NAMALWA (cell line): ENCODE measurements around the gene NUAK2.

Experiments
- DNase-seq: peaks from one replicate; pipeline ENCODE4 v3.0.0-alpha.2; 2015; ENCODE audit warnings: low spot score

The NUAK2 gene

DNA sequence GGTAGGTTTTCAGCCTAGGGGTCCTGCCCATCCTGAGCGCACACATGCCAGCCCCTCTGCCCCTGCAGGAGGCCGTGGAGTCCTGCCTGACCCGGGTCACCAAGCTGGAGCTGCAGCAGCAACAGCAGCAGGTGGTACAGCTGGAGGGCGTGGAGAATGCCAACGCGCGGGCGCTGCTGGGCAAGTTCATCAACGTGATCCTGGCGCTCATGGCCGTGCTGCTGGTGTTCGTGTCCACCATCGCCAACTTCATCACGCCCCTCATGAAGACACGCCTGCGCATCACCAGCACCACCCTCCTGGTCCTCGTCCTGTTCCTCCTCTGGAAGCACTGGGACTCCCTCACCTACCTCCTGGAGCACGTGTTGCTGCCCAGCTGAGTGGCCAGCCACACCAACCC is 49.8 kb downstream of the NUAK2 start:
- no peak for DNase-seq

GRCh38 chr1:205271277-205271676 is 50.3 kb downstream of the NUAK2 start:
- no peak for DNase-seq

- DNase-seq: no peak
These were observed 50.8 kb downstream of the NUAK2 start for GRCh38 chr1:205270764-205271163.

DNA sequence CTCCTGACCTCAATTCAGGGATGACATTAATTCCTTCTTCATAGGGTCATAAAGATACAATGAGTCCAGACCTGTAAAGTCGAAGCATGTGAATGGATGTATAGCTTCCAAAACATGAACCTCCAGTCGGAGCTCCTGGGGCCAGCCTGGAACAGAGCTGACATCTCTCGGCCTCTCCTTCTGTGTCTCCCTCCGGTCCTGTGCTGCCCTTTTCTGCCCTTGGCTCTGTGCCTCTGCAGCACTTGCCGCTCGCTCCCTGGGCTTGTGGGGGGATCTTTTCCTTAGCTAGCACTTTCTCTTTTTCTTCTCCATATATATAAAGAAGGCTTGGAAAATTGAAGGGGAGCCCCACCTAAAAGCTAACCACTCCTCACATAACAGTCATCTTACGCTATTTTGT is 51.3 kb downstream of the NUAK2 start:
- DNase-seq: no peak

GRCh38 chr1:205269711-205270110 is 51.8 kb downstream of the NUAK2 start:
- DNase-seq: no peak

GRCh38 chr1:205268846-205269680 is 52.5 kb downstream of the NUAK2 start:
- DNase-seq: no peak

DNA sequence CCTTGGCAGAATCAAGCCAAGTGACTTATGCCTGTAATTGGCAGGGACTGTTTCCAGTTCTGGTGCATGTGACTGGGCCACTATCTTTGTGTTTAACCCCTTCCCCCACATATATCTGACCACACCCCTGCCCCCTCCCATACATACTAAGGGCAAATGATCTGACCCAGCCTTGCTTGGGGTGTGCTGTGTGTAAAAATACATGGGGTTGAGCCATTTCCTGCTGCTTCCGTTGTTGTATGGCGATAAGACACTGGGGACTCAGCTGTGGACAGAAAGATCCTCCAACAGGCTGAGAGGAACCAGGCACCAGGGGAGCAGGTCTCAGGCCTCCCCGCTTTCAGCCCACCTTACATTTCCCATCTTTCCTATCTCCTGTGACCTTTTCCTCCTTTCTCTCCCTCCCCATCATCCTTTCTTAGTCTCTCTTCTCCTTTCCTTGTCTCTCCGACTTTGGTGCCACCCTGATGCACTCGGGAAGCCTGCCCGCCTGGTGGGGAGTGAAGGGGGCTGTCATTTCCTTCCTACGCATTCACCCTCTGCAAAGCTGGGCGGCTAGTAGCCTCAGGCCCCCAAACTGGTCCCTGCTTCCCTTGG is 54.1 kb downstream of the NUAK2 start:
- no peak for DNase-seq

DNA sequence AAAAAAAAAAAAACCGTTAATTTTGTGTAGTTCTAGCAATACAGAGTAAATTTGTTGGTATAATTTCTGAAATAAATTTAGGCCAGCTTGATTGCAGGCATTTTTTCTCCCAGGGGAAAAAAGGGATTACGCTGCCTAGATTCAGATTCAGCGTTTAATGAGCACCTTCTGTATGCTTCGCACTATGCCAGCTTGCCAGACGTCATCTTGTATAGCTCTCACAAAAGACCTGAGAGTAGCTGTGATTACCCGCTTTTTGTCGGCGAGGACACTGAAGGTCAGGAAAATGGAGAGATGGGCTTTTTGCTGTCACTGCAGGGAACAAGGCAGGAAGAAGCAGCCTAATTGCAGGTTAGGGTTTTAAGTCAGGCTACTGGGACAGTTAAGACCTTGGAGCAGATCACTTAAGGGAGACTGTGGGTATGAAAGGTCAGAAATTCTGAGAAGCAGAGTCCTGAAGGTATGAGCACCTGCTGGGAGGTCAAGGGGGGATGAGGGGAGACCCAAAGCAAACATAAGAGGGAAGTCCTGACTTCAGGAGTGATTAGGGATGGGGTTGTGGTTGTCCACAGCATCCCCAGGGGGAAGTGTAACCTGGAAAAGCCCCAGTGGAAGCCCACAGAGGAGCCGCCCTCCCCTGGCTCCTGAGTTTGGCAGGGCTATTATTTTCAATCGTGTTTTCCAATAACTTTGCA is 54.8 kb downstream of the NUAK2 start:
- DNase-seq: no peak

GRCh38 chr1:205263580-205264190 is 57.9 kb downstream of the NUAK2 start:
- no peak for DNase-seq

GRCh38 chr1:205262731-205263171 is 58.8 kb downstream of the NUAK2 start:
- DNase-seq: no peak

DNA sequence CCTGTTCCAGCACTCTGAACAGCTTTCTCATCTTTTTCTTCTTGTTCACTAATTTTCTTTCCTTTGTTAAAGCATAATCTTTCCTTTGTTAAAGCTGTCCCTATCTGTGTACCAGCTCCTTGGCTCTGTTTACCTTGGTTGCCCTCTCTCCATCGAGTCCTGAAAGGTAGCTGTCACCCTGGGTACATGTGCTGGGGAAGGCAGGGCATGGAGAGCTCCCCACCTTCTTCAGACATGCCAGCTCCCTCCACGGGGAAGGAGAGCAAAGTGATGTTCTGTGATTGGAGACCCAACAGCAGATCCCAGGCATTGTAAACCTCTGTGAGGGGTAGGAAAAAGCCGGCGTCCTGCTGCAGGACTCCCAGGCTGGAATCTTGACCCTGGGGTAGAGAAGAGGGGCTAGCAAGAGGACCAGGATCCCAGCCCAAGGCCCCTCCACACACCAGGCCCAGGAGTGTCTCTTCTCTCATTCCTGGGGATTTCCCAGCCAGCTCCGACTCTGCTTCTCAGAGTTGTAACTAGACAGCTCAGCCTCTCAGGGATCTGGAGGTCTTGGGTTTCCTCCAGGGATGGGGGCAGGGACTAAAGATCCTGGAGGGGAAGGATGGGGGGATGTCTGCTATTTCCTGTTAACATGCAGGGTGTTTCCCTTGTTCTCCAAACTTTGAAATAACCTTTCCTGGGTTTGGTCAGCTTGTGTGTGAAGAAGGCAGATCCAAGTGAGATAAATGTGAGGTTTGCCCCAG is 59.4 kb downstream of the NUAK2 start:
- no peak for DNase-seq

DNA sequence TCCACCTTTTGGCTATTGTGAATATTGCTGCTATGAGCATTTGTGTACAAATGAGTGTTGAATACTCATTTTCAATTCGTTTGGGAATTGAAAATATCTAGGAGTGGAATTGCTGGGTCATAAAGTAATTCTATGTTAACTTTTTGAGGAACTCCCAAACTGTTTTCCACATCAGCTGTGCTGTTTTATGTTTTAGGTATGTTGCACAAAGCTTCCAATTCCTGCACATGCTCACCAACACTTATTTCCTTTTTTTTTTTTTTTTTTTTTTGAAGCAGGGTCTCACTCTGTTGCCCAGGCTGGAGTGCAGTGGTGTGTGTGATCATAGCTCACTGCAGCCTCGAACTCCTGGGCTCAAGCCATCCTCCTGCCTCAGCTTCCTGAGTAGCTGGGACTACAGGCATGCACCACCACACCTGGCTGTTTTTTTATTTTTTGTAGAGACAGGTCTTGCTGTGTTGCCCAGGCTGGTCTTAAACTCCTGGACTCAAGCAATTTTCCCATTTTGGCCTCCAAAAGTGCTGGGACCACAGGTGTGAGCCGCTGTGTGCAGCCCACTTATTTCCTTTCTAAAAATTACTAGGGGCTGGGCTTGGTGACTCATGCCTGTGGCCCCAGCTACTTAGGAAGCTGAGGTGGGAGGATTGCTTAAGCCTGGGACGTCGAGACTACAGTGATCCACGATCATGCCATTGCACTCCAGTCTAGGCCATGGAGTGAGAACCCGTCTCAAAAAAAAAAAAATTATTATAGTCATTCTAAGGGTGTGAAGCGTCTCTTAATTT is 60.4 kb downstream of the NUAK2 start:
- no peak for DNase-seq

DNA sequence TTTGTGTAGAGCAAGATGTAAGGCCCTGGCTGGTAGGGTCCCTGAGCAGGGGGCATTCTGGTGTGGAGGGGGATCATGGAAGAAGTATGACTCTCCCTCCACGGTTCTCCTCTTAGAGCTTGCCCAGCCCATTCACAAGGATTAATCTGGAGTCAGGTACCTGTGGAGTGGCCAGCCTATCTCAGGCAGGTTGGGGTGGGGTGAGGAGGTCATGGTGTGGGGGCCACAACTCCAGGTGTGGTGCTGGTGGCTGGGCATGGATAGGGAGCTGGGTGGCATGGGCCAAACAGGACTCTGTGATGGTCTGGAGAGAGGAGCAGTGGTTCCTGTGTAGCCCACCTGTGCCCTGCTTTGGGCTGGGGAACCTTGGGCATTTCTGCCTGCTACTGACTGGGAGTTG is 61.5 kb downstream of the NUAK2 start:
- no peak for DNase-seq

- peak; percentile 55 for DNase-seq
These were observed 62.2 kb downstream of the NUAK2 start for GRCh38 chr1:205259324-205259832.

GRCh38 chr1:205258719-205259118 is 62.8 kb downstream of the NUAK2 start:
- no peak for DNase-seq

DNA sequence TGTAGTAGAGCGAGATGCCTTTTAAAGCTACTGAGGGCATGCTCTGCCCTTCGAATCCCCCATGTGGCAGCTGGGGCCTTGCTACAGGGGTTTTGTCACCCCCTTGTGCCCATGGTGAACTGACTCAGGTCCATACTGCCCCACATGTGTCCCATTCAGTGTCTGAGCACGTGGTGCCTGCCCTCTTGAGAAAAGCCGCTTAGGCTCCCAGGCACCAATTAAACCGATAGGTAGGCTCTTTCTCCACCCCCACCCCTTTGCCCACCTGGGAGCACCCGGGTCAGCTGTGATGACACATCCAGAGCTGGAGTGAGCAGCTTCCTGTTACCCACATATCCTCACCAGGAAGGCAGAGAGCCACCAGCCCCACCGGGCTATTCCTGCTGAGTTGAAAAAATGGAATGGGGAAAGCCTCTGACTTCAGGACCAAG is 63.3 kb downstream of the NUAK2 start:
- peak; percentile 43 for DNase-seq

DNA sequence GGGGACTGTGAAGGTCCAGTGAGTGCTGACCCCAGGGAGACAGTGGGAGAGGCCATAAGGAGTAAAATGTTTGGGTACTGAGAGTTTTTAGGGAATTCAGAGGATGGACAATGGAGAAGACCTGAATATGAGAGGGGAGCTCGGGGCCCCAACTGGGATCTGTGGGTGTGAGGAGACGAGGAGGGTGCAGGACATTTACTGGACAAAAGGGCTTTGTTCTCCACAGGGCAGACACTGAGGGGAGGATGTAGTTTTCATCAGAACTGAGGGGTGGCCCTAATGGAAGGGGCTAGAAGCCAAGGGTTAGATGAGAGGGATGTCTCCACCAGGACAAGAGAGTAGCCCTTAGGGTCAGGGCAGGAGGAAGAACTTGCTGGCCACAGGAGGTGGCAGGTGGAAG is 63.8 kb downstream of the NUAK2 start:
- no peak for DNase-seq

- DNase-seq: no peak
These were observed 64.5 kb downstream of the NUAK2 start for GRCh38 chr1:205256951-205257625.

- DNase-seq: peak; percentile 88
These were observed 65.4 kb downstream of the NUAK2 start for GRCh38 chr1:205255941-205256780.
